PC-3 (cell line): ENCODE results near the gene LDB1. TPM values are rescaled to one million over a fixed set of nuclear protein-coding genes. Genes with fewer than 3 reads are reported as not detected.

Experiments used
- ATAC-seq: fragments of 200-7000 bp; cut with Tn5 transposase; 2 replicates; pipeline ENCODE4 v1.9.1; 2020; ENCODE audit warnings: mild to moderate bottlenecking, moderate library complexity
- Bru-seq: library from RNA; stranded (reverse); fragments of 400-500 nt; gene quantifications from one replicate; lab custom pipeline; 2021; lab: Mats Ljungman, UMichigan
- BruChase-seq, 2 experiments: library from RNA; stranded (reverse); fragments of 400-500 nt; gene quantifications; one replicate each; lab custom pipeline; 2021; lab: Mats Ljungman, UMichigan
- BruUV-seq: library from RNA; stranded (reverse); fragments of 400-500 nt; replicated peaks from 2 replicates; lab custom pipeline; 2021; lab: Mats Ljungman, UMichigan
- CTCF ChIA-PET: fragments of 300-600 bp; sonication (Branson Sonifier 250); formaldehyde crosslinking; loops from one replicate; lab custom pipeline; 2022; ENCODE audit warnings: antibody characterized with exemption; lab: Charles Lee
- POLR2A ChIA-PET: fragments of 300-600 bp; sonication (Branson Sonifier 250); formaldehyde crosslinking; loops from one replicate; lab custom pipeline; 2022; ENCODE audit warnings: antibody characterized with exemption; ENCODE audit not compliant: unreplicated experiment; lab: Charles Lee
- DNase-seq: peaks from one replicate; pipeline ENCODE4 v3.0.0-alpha.2; 2015
- H2AFZ ChIP-seq: fragments of 300-600 bp; sonication (generic); 2 replicates; pipeline ENCODE4 v1.6.0; 2016; ENCODE audit warnings: antibody characterized with exemption, low read length
- H3F3A ChIP-seq: fragments of 300-600 bp; sonication (generic); one replicate; pipeline ENCODE4 v1.6.0; 2017; ENCODE audit warnings: antibody characterized with exemption, low read length, control low read depth, mild to moderate bottlenecking; ENCODE audit not compliant: unreplicated experiment
- H3K27ac ChIP-seq: fragments of 300-600 bp; sonication (generic); 2 replicates; pipeline ENCODE4 v1.5.1; 2016; ENCODE audit warnings: mild to moderate bottlenecking, low read length
- H3K27me3 ChIP-seq: fragments of 300-600 bp; sonication (generic); 2 replicates; pipeline ENCODE4 v1.6.1; 2016; ENCODE audit warnings: low read length, mixed read lengths
- H3K36me3 ChIP-seq: fragments of 300-600 bp; sonication (generic); 2 replicates; pipeline ENCODE4 v1.6.1; 2016; ENCODE audit warnings: low read depth, mixed run types, low read length, mixed read lengths
- H3K4me1 ChIP-seq: fragments of 300-600 bp; sonication (generic); 2 replicates; pipeline ENCODE4 v1.5.1; 2016; ENCODE audit warnings: low read length; ENCODE audit not compliant: insufficient read depth
- H3K4me2 ChIP-seq: fragments of 300-600 bp; sonication (generic); 2 replicates; pipeline ENCODE4 v1.6.0; 2016; ENCODE audit warnings: low read length
- H3K4me3 ChIP-seq: fragments of 300-600 bp; sonication (generic); 2 replicates; pipeline ENCODE4 v1.5.1; 2016; ENCODE audit warnings: mild to moderate bottlenecking, low read length, mixed read lengths
- H3K79me2 ChIP-seq: fragments of 300-600 bp; sonication (generic); 2 replicates; pipeline ENCODE4 v1.6.1; 2017; ENCODE audit warnings: low read length, mixed read lengths
- H3K9ac ChIP-seq: fragments of 300-600 bp; sonication (generic); 2 replicates; pipeline ENCODE4 v1.6.0; 2016; ENCODE audit warnings: mild to moderate bottlenecking, low read length
- H3K9me2 ChIP-seq: fragments of 300-600 bp; sonication (generic); replicated peaks from 2 replicates; pipeline ENCODE4 v1.6.1; 2016; ENCODE audit warnings: mixed run types, low read length, mixed read lengths
- H3K9me3 ChIP-seq: fragments of 300-600 bp; sonication (generic); 2 replicates; pipeline ENCODE4 v1.6.1; 2016; ENCODE audit warnings: low read length, mixed read lengths
- H4K20me1 ChIP-seq: fragments of 300-600 bp; sonication (generic); 2 replicates; pipeline ENCODE4 v1.6.1; 2016; ENCODE audit warnings: low read length, mixed read lengths
- EZH2 ChIP-seq: fragments of 300-600 bp; sonication (generic); IDR thresholded peaks from one replicate; pipeline ENCODE4 v1.6.1; 2017; ENCODE audit warnings: antibody characterized with exemption, mild to moderate bottlenecking, low read length; ENCODE audit not compliant: unreplicated experiment
- EZH2phosphoT487 ChIP-seq: fragments of 300-600 bp; sonication (generic); IDR thresholded peaks from 2 replicates; pipeline ENCODE4 v1.6.1; 2018; ENCODE audit warnings: mild to moderate bottlenecking, antibody characterized with exemption, low read length, borderline replicate concordance
- intact Hi-C: fragments of 100-400 bp; cut with micrococcal nuclease; formaldehyde crosslinking; loops from 2 replicates; pipeline ENCODE4 v1.9.0; 2023
- long read RNA-seq: library from polyadenylated mRNA; unstranded; transcript quantifications from one replicate; pipeline ENCODE4 v2.0.0, GENCODE V29; 2021; ENCODE audit not compliant: unreplicated experiment
- total RNA-seq: library from RNA; depleted of rRNA; stranded (reverse); fragments of >200 nt; gene quantifications from 2 replicates; pipeline ENCODE4 v1.2.3, GENCODE V29; 2014; rRNA removed
- TF ChIP-seq, protein P1 (sequence below): fragments of 300-600 bp; sonication (generic); conservative IDR thresholded peaks from 2 replicates; pipeline ENCODE4 v1.5.1; 2017; ENCODE audit warnings: antibody characterized with exemption, low read depth, mild to moderate bottlenecking, low read length

Gene LDB1
- 28.3 and 34.2 TPM in 2 replicates for total RNA-seq
- Bru-seq, nascent RNA = percentile 60 among the genes with signal in this experiment
- percentile 81 among the genes with signal in this experiment for BruChase-seq, experiment 1, labeled RNA remaining after a 6-hour chase
- BruChase-seq, experiment 2, labeled RNA remaining after a 2-hour chase = percentile 78 among the genes with signal in this experiment
- long read RNA-seq, transcript LDB1-202 (11 exons, 2,089 nt) = major isoform, 6 of 59 reads
- long read RNA-seq, partial matches to known transcripts = 34 of 59 reads
- long read RNA-seq, other reads (novel, unspliced or antisense) = 19 of 59 reads

- no peaks in the 10 kb centered on the region for H3K27me3 ChIP-seq
- peaks cover 45% of the 10 kb centered on the region for H3K79me2 ChIP-seq
- no peak within 1 kb of the TSS for H3K27ac ChIP-seq
- peak within 1 kb of the TSS; percentile 89 for H2AFZ ChIP-seq
- TF ChIP-seq EZH2phosphoT487 = no peak
- TF ChIP-seq EZH2 = no peak
- TF ChIP-seq, protein P1, sequence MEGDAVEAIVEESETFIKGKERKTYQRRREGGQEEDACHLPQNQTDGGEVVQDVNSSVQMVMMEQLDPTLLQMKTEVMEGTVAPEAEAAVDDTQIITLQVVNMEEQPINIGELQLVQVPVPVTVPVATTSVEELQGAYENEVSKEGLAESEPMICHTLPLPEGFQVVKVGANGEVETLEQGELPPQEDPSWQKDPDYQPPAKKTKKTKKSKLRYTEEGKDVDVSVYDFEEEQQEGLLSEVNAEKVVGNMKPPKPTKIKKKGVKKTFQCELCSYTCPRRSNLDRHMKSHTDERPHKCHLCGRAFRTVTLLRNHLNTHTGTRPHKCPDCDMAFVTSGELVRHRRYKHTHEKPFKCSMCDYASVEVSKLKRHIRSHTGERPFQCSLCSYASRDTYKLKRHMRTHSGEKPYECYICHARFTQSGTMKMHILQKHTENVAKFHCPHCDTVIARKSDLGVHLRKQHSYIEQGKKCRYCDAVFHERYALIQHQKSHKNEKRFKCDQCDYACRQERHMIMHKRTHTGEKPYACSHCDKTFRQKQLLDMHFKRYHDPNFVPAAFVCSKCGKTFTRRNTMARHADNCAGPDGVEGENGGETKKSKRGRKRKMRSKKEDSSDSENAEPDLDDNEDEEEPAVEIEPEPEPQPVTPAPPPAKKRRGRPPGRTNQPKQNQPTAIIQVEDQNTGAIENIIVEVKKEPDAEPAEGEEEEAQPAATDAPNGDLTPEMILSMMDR = no peak; the same call in 1 of the 2 replicates
- BruUV-seq = no TSS peak
- H3K4me3 ChIP-seq = peak within 1 kb of the TSS; percentile 84
- H3K9me3 ChIP-seq = no peaks in the 10 kb centered on the region
- H3F3A ChIP-seq = no peaks in the 10 kb centered on the region
- peaks cover 27% of the 10 kb centered on the region for H3K4me1 ChIP-seq
- no peaks in the 10 kb centered on the region for H3K9me2 ChIP-seq
- peak within 1 kb of the TSS; percentile 57 for H3K9ac ChIP-seq
- H4K20me1 ChIP-seq = no peaks in the 10 kb centered on the region
- ChIA-PET POLR2A (no interaction called here), CTCF (no interaction called here)
- peak within 1 kb of the TSS; percentile 96 for H3K4me2 ChIP-seq
- no peaks in the 10 kb centered on the region for H3K36me3 ChIP-seq
- intact Hi-C loops = no loop called here
- peak; percentile 72 for ATAC-seq
- peak; percentile 65 for DNase-seq
Measured at GRCh38 chr10:102120142-102120990, at the start of gene LDB1. TSS of gene LDB1 (minus strand) at chr10:102120368. CDS start at chr10:102120110, 258 bp downstream.

- Histone ChIP-seq H2AFZ (no peak overlapping the region), H3F3A (no peaks in the 10 kb centered on the region), H3K4me2 (no peak overlapping the region), H4K20me1 (no peaks in the 10 kb centered on the region), H3K79me2 (no peaks in the 10 kb centered on the region), H3K4me1 (no peaks in the 10 kb centered on the region; the same call in 1 of the 2 replicates), H3K27ac (no peak overlapping the region), H3K9me2 (no peaks in the 10 kb centered on the region), H3K36me3 (peaks cover 12% of the 10 kb centered on the region; the same call in 1 of the 2 replicates), H3K4me3 (no peak overlapping the region), H3K9me3 (no peaks in the 10 kb centered on the region), H3K9ac (no peak overlapping the region), H3K27me3 (no peaks in the 10 kb centered on the region)
- no peak for TF ChIP-seq EZH2phosphoT487
- TF ChIP-seq EZH2 = no peak
- TF ChIP-seq, protein P1 = no peak
- ChIA-PET POLR2A (no interaction called here), CTCF (no interaction called here)
- DNase-seq (no peak), ATAC-seq (no peak)
- intact Hi-C loops = loop anchor here (2.0 kb wide), 1 partner anchor 179 kb away; no protein-coding TSS in a partner anchor
- BruUV-seq = no TSS peak
Measured at GRCh38 chr10:102167861-102168260, 47.7 kb upstream of the LDB1 start.
